Measurements from ENCODE around the gene HPRT1.
"Not testable (repeated sequence)": the region's sequence is repeated elsewhere in the genome, so short reads cannot be mapped to it uniquely, and the experiment has no call there.

HPRT1 gene

GRCh38 chrX:134460005-134460861, at the start of gene HPRT1:
Gene HPRT1, plus strand, starts transcription at chrX:134460165. Its CDS starts 147 bp downstream, at chrX:134460312.
- DNase-seq (ENCODE audit: extremely low read depth in 1 of 2, low read depth in 1 of 2): peak; percentile 38 to 60

GRCh38 chrX:134416087-134416486, 43.9 kb upstream of the HPRT1 start:
- no peak for DNase-seq (ENCODE audit: extremely low read depth in 1 of 2, low read depth in 1 of 2)

- no peak for DNase-seq (ENCODE audit: extremely low read depth in 1 of 2, low read depth in 1 of 2)
These were observed 41.5 kb upstream of the HPRT1 start for GRCh38 chrX:134418317-134419113.

- no peak for DNase-seq (ENCODE audit: extremely low read depth in 1 of 2, low read depth in 1 of 2)
These were observed 40.2 kb upstream of the HPRT1 start for GRCh38 chrX:134419784-134420183.

- DNase-seq (ENCODE audit: extremely low read depth in 1 of 2, low read depth in 1 of 2): no peak
These were observed 36.4 kb upstream of the HPRT1 start for GRCh38 chrX:134423606-134424005.

- DNase-seq (ENCODE audit: extremely low read depth in 1 of 2, low read depth in 1 of 2): no peak
These were observed 33.7 kb upstream of the HPRT1 start for GRCh38 chrX:134426281-134426680.

GRCh38 chrX:134431894-134432293, 28.1 kb upstream of the HPRT1 start:
- DNase-seq (ENCODE audit: extremely low read depth in 1 of 2, low read depth in 1 of 2): no peak

- no peak for DNase-seq (ENCODE audit: extremely low read depth in 1 of 2, low read depth in 1 of 2)
These were observed 24.1 kb upstream of the HPRT1 start for GRCh38 chrX:134435894-134436293.

- no peak for DNase-seq (ENCODE audit: extremely low read depth in 1 of 2, low read depth in 1 of 2)
These were observed 16.9 kb upstream of the HPRT1 start for GRCh38 chrX:134443020-134443419.

GRCh38 chrX:134443461-134443860, 16.5 kb upstream of the HPRT1 start:
- DNase-seq (ENCODE audit: extremely low read depth in 1 of 2, low read depth in 1 of 2): no peak

- DNase-seq (ENCODE audit: extremely low read depth in 1 of 2, low read depth in 1 of 2): no peak
These were observed 15.3 kb upstream of the HPRT1 start for GRCh38 chrX:134444681-134445080.

GRCh38 chrX:134452596-134452995, 7.4 kb upstream of the HPRT1 start:
- DNase-seq (ENCODE audit: extremely low read depth in 1 of 2, low read depth in 1 of 2): no peak

- DNase-seq (ENCODE audit: extremely low read depth in 1 of 2, low read depth in 1 of 2): no peak
These were observed 6.3 kb upstream of the HPRT1 start for GRCh38 chrX:134453631-134454030.

- DNase-seq (ENCODE audit: extremely low read depth in 1 of 2, low read depth in 1 of 2): no peak
These were observed 5.5 kb upstream of the HPRT1 start for GRCh38 chrX:134454506-134454905.

- DNase-seq (ENCODE audit: extremely low read depth in 1 of 2, low read depth in 1 of 2): no peak
These were observed 2.3 kb upstream of the HPRT1 start for GRCh38 chrX:134457708-134458107.

GRCh38 chrX:134459683-134460004, 321 bp upstream of the HPRT1 start:
- DNase-seq (ENCODE audit: extremely low read depth in 1 of 2, low read depth in 1 of 2): no peak

- DNase-seq (ENCODE audit: extremely low read depth in 1 of 2, low read depth in 1 of 2): no peak
These were observed 876 bp downstream of the HPRT1 start for GRCh38 chrX:134460862-134461220.

- no peak for DNase-seq (ENCODE audit: extremely low read depth in 1 of 2, low read depth in 1 of 2)
These were observed 1.5 kb downstream of the HPRT1 start for GRCh38 chrX:134461437-134461836.

- DNase-seq (ENCODE audit: extremely low read depth in 1 of 2, low read depth in 1 of 2): no peak
These were observed 3.0 kb downstream of the HPRT1 start for GRCh38 chrX:134462927-134463326.

- DNase-seq (ENCODE audit: extremely low read depth in 1 of 2, low read depth in 1 of 2): not testable (repeated sequence)
These were observed 4.5 kb downstream of the HPRT1 start for GRCh38 chrX:134464453-134464852.

GRCh38 chrX:134469486-134469885, 9.5 kb downstream of the HPRT1 start:
- DNase-seq (ENCODE audit: extremely low read depth in 1 of 2, low read depth in 1 of 2): no peak

- no peak for DNase-seq (ENCODE audit: extremely low read depth in 1 of 2, low read depth in 1 of 2)
These were observed 10.0 kb downstream of the HPRT1 start for GRCh38 chrX:134470013-134470412.
